Psoas muscle (tissue), 8 donors: Measurements from ENCODE around the gene SLC13A5. TPM values are rescaled to one million over a fixed set of nuclear protein-coding genes. Genes with fewer than 3 reads are reported as not detected.

ENCODE experiments used
- ATAC-seq, 4 donors: fragments of 200-7000 bp; cut with Tn5 transposase; one replicate each; pipeline ENCODE4 v1.9.1; 2020; ENCODE audit warnings: moderate library complexity in 3 of 4, mild to moderate bottlenecking in 2 of 4
- DNase-seq, 2 donors: peaks; one replicate each; pipeline ENCODE4 v3.0.0-alpha.2; 2020
- H3K27ac ChIP-seq: fragments of 200-600 bp; one replicate; pipeline ENCODE4 v1.8.0; 2022
- H3K27me3 ChIP-seq, 3 donors: fragments of 200-600 bp in 1 of 3; one replicate each; pipeline versions ENCODE4 v1.6.1 to v1.8.0; 2013 to 2022; ENCODE audit warnings: low read length in 2 of 3, mild to moderate bottlenecking in 2 of 3, moderate library complexity in 1 of 3; ENCODE audit not compliant: insufficient read depth in 3 of 3
- H3K36me3 ChIP-seq, 2 donors: fragments of 200-600 bp in 1 of 2; one replicate each; pipeline versions ENCODE4 v1.6.1 to v1.8.0; 2013 to 2022; ENCODE audit warnings: low read depth in 1 of 2, mild to moderate bottlenecking in 1 of 2, moderate library complexity in 1 of 2; ENCODE audit not compliant: insufficient read depth in 1 of 2
- H3K4me1 ChIP-seq: fragments of 200-600 bp; one replicate; pipeline ENCODE4 v1.8.0; 2022
- H3K4me3 ChIP-seq: fragments of 200-600 bp; one replicate; pipeline ENCODE4 v1.8.0; 2022; ENCODE audit warnings: mild to moderate bottlenecking
- H3K9me3 ChIP-seq: fragments of 200-600 bp; one replicate; pipeline ENCODE4 v1.8.0; 2022
- WGBS, 3 donors: extraction: QIAGEN DNeasy Blood & Tissue Kit; methylation state at CpG; one replicate each; pipeline versions ENCODE4 v1.1.6 to v1.1.7; 2013; 5-methylcytosine and 5-hydroxymethylcytosine counted together
- intact Hi-C, 2 donors: fragments of 100-400 bp; cut with DNase I; formaldehyde crosslinking; loops; one replicate each; pipeline versions ENCODE4 v1.11.0 to v1.14.2; 2022
- polyA plus RNA-seq, 3 donors: library from polyadenylated mRNA; stranded (reverse); fragments of 200-250 nt; gene quantifications; one replicate each; pipeline ENCODE4 v1.2.3, GENCODE V29; 2013
- total RNA-seq, 4 donors: library from RNA; stranded (reverse); fragmentation: NEBNext Ultra II Directional in 2 of 4; extraction: Animal tissue kit (Norgen Biotek cat#: 25700) in 2 of 4; gene quantifications; one replicate each; pipeline versions ENCODE4 v1.2.1 to v1.2.4, GENCODE V29; 2021 to 2023
- TF ChIP-seq, protein P1 (sequence below): fragments of 200-600 bp; IDR thresholded peaks from one replicate; pipeline ENCODE4 v1.8.0; 2022; ENCODE audit warnings: antibody characterized with exemption
- donor health status: healthy with polysubstance abuse.
- donor health status: DM: no; HTN: no; CAD: no; lungs with moderate emphysema.
- donor health status: Bipolar disorder and iron deficiency.
- donor health status: healthy.
- donor health status: DM: yes; HTN: yes; CAD: no.
- donor health status: DM: no; HTN: no; CAD: no.
- donor health status: DM: no; HTN: no; CAD: no.
- donor health status: DM: yes; HTN: yes; CAD: no.

SLC13A5 gene
- total and polyA plus RNA-seq, 7 donors: 0.01 to 0.17 (median 0.03) TPM; not detected in 4

DNA sequence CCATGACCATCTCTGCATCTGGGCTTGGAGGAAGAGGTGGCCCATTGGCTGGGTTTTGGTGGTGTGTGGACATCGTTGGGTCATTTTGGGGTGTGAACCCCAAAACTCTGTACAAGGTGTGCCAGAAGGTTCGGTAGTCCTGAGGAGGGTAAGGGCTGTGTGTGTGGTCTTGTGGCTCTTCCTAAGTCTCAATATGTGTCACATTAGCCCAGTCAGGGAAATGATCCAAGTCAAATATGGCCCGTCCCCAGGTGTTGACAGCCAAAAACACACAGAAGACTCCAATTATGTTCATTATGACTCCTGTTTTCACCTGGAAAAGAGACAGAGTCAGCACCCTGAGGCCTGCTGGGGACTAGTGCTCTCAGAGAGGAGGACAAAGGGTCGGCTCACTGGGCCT is 27.1 kb downstream of the SLC13A5 start:
- ATAC-seq (no peak), DNase-seq (no peak)
- intact Hi-C loops: no loop called here
- 76 to 87% (median 85%) methylated on average over 4 of the region's 4 CpGs for WGBS, 3 donors
- TF ChIP-seq, protein P1, sequence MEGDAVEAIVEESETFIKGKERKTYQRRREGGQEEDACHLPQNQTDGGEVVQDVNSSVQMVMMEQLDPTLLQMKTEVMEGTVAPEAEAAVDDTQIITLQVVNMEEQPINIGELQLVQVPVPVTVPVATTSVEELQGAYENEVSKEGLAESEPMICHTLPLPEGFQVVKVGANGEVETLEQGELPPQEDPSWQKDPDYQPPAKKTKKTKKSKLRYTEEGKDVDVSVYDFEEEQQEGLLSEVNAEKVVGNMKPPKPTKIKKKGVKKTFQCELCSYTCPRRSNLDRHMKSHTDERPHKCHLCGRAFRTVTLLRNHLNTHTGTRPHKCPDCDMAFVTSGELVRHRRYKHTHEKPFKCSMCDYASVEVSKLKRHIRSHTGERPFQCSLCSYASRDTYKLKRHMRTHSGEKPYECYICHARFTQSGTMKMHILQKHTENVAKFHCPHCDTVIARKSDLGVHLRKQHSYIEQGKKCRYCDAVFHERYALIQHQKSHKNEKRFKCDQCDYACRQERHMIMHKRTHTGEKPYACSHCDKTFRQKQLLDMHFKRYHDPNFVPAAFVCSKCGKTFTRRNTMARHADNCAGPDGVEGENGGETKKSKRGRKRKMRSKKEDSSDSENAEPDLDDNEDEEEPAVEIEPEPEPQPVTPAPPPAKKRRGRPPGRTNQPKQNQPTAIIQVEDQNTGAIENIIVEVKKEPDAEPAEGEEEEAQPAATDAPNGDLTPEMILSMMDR: no peak
- peaks cover 0 to 21% (median 3%) of the 10 kb centered on the region in 3 donors for H3K27me3 ChIP-seq
- H3K36me3 ChIP-seq: no peaks in the 10 kb centered on the region
- H3K9me3 ChIP-seq: no peaks in the 10 kb centered on the region
- no peak overlapping the region for H3K4me3 ChIP-seq
- no peaks in the 10 kb centered on the region for H3K4me1 ChIP-seq
- H3K27ac ChIP-seq: no peak overlapping the region

DNA sequence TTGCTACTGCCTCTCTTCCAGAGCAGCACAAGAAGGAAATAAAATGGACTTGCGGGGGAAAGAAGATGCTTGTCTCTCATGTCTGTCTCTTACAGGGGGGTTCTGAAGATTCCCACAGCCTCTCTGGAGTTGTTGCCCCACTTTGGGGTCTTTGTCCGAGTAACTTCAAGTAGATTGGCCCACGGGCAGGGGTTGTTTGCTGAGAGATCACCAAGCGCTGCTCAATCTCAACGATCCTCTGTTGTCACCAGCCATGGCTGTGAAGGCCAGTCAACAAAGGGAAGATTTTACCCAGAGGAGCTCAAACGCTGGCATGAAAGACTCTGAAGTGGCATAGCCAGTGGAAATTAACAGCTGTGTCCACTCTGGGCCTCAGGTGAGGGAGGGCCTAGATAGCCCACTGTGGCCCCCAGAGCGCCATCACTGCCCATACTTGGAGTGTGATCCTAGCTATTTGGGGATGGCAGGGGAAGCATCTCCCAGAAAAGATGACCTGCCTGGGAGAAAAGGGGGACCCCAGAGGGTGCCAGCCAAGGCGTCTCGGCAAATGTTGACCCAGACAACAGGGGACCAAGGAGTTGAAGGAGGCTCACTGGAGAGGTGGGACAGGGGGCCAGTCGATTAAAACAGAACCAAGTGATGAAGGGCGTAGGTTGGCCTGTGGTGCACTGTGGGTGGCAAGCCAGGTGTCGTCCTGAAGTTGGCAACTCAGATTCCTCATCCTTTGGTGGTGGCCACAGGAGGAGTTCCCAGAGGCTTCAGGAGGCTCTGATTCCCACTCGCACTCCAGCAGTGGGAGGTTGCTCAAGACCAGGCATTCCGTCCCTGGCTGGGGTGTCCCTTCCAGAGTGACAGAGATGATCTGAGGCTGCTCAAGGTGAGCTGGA is 28.0 kb downstream of the SLC13A5 start:
- H3K4me3 ChIP-seq: no peak overlapping the region
- intact Hi-C loops: no loop called here
- no peak for ATAC-seq
- no peaks in the 10 kb centered on the region for H3K4me1 ChIP-seq
- DNase-seq: no peak
- no peak overlapping the region for H3K27ac ChIP-seq
- WGBS, 3 donors: 83 to 84% (median 84%) methylated on average over 14 of the region's 14 CpGs
- TF ChIP-seq, protein P1: no peak
- H3K36me3 ChIP-seq: no peaks in the 10 kb centered on the region
- H3K9me3 ChIP-seq: no peaks in the 10 kb centered on the region
- H3K27me3 ChIP-seq: peaks cover 0 to 29% (median 0%) of the 10 kb centered on the region in 3 donors

DNA sequence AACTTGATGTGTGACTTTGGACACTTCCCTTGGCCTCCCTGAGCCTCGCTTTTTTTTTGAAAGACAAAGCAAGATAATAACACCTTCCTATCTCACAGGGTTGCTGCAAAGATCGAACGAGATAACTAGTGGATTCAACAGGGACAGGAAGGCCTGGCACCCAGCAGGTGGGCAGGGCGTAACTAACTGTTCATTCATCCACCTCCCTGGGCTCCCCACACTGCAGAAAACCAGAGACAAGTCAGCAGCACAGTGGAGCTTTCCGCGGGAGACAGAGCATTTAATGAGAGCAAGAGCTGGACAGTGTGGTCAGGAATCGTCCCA is 28.7 kb downstream of the SLC13A5 start:
- ATAC-seq (no peak), DNase-seq (no peak)
- TF ChIP-seq, protein P1: no peak
- Histone ChIP-seq H3K4me3 (no peak overlapping the region), H3K9me3 (no peaks in the 10 kb centered on the region), H3K4me1 (no peaks in the 10 kb centered on the region), H3K36me3 (no peaks in the 10 kb centered on the region), H3K27ac (no peak overlapping the region), H3K27me3 (peaks cover 0 to 32% (median under 1%) of the 10 kb centered on the region in 3 donors)
- WGBS, 3 donors: 67 to 76% (median 68%) methylated on average over 7 of the region's 7 CpGs
- intact Hi-C loops: no loop called here

DNA sequence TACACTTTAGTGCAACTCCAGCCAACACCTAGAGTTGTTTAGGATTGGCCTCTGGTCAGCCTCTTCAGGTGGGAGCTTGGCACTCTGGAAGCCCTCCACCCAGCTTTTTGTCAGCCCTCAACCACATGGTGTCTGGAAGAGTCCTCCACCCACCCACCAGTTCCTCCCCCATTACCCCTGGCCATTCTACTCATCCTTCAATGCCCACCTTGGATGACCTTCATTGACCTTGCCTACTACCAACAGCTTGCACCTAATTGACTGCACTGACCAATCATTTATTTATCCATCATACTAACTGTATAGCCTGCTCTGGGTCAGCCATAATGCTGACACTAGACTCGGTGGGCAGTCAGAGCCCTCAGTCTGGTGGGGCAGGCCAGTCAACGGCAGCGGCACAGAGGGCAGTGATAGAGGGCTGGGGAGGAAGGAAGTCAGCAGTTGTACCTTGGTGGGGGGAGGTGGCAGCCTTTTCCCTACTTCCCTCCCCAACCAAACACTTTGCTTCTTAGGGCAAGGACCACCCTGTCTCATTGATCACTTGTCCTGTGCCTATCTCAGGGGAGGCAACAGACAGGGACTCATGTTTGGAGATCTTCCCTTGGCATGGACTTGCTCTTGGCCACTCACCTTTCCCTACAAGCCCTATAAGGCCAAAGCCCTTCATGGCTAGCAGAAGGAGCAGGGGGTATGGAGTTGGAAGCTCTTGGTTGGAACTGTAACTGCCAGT is 29.3 kb downstream of the SLC13A5 start:
- 81 to 89% (median 88%) methylated on average over 3 of the region's 3 CpGs for WGBS, 3 donors
- TF ChIP-seq, protein P1: no peak
- no peak for DNase-seq
- Histone ChIP-seq H3K4me1 (no peaks in the 10 kb centered on the region), H3K9me3 (no peaks in the 10 kb centered on the region), H3K36me3 (no peaks in the 10 kb centered on the region), H3K4me3 (no peak overlapping the region), H3K27me3 (peaks cover 0 to 33% (median 2%) of the 10 kb centered on the region in 3 donors), H3K27ac (no peak overlapping the region)
- intact Hi-C loops: no loop called here
- no peak for ATAC-seq
